Embryonic facial prominence (tissue), 1 donor: Measurements from ENCODE around the gene CD86.

Experiments used
- DNase-seq: peaks from one replicate; pipeline ENCODE4 v3.0.0-alpha.2; 2016; ENCODE audit errors: extremely low spot score

Gene CD86

DNA sequence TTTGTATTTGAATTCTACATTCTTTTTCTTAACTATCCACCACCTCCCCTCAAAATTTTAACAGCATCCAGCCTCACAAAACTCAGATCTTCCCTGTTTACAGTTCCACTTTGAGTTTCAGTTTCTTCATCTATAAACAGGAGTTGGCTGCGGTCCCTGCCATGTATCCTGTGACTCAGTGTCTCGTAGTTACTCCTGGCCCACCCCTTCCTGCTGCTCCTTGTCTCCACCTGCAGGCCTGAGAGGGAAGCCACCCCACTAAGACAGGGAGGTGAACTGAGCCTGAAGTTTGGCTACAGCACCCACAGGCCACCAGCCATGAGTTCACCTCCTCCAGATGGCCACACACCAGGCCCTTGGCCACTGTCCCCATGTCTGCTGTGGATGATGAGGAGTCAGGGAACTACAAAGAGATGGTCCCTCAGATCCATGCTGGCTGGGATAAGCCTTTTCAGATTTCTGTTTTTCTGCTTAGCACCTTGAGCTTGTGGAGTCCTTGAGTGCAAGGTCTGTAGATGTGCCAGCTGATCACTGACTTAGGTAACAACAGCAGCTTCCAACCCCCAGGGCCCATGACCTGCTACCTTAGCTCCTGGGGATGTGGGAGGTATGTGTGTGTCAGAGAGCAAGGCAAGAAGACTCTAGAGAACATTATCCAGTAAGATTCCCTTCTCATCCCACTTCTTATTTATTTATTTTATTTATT, 37.5 kb downstream of the CD86 start:
- DNase-seq: no peak

DNA sequence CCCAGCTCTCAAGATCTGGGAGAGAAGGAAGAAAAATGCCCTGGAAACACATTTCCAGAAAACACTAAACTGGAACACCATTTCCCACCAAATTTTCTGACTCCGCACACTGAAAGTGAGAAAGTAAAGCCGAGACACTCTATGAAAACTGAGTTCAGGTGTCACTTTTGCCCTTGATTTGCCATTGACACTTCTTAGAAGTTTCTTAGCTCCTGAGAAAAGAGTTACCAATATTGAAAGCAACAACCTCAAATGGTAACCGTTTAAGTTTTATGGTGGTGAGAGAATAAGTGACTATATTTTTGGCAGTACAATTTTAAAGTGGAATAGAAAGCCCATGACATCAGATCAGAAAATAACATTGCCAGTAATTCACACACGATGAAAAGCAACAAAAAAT, 39.0 kb downstream of the CD86 start:
- DNase-seq: no peak

DNA sequence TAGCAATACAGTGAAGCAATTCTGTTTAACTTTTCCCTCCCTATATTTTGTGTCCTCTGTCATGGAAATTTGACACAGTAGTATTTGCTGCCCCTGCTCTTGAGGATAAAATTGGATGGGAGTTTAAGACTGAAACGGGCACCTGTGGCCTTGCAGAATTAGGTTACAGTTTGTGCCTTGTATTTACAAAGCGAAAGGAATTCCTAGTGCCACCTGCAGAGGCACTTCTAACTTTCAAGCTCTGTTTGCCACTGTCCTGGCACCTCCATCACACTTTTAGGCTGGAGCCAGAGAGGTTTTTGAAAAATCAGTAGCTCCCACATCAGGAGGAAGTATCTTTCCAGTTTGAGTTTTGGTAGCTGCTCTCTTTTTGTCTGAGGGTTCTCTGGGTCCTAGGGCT, 39.5 kb downstream of the CD86 start:
- DNase-seq: no peak

DNA sequence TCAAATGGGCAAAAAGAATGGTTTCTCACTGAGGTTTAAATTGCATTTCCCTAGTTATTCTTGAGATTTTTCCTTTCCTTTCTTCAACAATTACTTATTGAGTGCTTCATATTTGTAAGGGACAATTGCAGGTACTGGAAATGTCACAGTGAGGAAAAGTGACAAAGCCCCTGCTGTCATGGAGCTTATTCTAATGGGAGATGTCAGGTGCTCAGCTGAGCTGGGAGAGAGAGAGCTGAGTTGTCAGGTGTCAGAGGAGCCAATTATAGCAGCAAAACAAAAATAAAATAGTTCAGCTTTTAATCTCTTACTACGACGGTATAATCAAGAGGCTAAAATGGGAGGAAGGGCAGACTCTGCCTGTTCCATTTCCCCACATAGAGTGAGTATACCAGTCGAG, 42.0 kb downstream of the CD86 start:
- DNase-seq: no peak

DNA sequence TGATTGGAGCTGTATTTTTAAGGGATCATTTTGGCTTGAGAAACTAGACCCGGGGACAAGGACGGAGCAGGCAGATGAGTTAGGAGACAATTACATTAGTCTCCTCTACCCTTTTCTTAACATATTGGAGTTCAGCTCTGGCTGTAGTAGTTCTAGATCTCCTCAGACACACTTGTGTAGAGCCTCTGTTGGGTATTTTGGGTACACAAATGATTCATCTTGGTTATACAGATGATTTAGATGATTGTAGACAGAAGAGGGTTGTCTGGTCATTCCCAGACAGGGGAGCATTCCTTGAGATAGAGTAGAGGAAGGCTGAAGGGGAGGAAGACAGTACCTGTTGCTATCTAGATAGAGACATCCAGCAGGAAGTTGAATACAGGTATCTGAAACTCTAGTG, 43.4 kb downstream of the CD86 start:
- DNase-seq: no peak

DNA sequence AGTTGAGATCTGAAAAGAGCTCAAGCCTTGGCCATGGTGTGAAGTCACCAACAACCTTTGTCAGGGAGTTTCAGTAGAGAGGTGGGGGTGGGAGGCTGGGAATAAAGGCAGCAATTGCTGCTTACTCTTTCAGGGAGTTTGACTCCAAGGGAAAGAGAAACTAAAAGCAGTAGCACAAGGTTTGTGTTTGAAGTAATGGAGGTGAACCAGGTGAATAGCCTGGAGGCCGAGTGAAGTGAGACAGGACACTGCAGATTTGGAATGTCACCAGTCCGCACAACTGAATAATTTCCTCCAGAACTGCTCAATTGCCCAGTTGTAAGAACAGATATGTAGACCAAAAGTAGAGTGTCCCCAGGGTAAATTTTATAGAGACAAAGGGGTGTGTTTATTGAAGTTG, 44.1 kb downstream of the CD86 start:
- DNase-seq: no peak

DNA sequence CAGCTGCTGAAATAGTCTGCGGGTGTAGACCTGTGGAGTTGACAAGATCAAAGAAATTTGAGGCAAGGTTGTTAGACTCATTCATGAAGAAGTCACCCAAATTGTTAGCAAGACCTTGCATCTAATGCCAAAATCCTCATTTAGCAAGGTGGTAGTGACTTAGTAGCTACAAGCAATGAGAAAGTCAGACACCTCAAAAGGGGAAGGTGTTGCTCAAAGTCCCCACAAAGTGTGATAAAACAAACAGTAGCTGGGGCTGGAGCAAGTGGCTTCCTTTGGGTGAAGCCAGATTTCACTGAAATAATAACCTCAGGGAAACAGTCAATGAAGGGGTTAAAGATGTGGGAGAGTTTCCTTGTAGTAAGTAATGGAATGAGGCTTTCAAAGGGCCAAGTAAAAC, 44.9 kb downstream of the CD86 start:
- DNase-seq: no peak

DNA sequence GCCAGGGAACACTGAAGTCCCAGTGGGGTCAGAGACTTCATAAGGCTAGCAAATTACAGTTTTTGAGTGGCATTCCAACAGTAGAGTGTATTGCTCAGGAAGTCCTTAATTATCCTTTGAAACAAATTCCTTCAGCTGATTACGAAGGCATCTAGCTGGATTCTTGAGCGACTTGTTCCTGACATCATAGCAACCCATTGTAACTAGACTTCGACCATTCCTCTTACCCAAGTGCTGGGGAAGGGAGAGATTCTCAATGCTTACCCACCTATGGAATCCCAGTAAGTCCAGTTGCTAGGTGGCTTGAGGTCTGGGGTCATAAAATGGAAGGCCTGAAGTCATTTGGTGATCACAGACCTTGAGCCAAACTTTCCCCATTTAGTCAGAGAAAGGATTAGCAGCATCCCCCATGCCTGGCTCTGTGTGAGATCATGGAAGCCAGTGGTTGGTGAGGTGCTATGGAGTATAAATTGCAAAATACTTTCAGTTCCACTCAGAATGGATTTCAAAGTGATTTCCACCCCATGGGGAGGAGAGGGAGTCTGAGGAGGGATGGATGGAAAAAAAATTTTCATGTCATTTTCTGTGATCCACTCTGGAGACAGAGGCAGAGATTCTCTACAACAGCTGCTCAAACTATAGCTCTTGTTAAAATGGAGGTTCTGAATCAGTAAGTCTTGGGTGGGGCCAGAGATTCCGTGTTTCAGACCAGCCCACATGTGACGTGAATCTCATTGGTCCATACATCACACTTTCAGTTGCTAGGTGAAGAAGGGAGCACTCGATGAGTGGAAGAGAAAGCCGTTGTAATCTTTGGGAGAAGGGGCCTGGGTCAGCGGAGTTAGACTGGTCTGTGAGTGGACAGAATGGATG, 45.7 kb downstream of the CD86 start:
- DNase-seq: no peak

DNA sequence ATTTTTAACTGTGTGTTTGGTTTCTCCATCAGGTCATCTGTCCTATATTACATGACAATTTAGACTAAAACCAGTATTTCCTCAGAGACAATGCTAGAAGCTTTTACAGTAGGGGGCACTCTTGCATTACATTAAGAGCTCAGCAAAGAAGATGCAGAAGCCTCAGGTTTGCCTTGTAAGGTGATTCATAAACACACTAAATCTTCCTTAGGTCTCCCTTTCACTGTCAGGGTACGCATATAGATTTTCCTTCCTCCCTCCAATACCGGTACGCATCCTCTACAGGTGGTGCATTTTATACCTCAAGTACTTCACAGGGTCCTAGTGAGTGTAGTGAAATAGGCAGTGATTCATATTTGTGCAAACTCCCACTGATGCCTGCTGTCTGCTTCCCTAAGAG, 46.5 kb downstream of the CD86 start:
- no peak for DNase-seq

DNA sequence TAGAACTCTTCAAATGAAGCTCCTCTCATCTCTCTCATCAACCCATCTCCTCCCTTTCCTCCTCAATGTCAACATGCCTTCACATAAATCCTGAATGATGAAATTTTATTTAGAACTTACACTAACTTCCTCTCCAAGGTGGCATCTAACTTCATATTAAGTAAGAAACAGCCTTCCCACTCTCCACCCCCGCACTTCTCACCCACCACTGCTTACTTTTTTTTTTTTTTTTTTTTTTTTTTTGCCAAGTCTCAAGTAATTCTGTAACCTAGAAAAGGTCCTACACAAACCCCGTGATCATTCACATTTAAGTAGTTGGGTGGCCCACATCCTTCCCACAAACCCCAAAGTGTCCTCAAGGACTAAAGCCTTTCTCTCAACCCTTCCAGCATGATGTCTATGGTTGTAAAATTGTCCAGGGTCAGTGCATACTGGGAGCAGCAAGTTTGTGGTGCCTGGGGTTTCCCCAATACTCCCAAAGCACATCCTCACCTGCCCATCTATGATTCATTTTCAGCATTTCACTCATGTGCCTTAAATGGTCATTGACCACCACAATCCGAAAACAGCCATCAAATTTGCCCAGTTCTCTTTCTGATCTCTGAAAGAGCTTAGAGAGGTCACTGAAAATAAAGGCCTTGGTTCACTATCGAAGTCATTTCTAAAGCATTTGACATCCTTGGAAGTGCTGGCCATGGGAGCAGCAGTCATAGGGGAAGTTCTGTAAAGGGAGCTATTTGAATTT, 47.2 kb downstream of the CD86 start:
- DNase-seq: no peak

DNA sequence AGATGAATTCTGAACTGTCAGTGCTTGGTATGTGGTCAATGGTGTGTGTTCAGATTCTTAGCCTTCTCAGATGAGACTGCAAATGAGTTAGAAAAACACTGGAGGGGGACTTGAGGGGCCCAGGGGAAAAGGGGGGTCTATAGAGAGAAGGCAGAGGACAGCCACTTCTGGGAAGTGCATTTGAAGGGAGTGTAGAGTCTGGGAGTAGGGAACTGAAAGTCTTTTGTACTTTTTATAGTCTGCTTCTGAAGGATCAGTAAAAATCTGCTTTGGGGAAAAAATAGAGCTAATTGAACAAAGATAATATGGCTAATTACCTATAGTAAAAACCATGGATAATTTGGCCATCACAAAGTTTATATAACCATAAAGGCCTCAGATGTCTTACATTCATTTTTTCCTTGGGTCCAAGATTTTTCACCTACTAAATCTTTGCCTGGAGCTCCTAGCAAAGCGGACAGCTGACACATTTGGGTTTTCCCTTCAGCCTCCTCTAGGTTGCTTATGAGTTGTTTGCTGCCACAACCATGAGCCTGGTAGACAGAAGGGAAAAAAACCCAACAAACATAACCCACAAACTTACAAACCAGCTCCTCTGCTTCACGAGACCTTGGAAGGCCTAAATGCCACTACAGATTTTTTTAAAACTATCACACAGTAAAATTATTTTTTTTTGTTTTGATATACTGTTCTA, 48.8 kb downstream of the CD86 start:
- DNase-seq: no peak

DNA sequence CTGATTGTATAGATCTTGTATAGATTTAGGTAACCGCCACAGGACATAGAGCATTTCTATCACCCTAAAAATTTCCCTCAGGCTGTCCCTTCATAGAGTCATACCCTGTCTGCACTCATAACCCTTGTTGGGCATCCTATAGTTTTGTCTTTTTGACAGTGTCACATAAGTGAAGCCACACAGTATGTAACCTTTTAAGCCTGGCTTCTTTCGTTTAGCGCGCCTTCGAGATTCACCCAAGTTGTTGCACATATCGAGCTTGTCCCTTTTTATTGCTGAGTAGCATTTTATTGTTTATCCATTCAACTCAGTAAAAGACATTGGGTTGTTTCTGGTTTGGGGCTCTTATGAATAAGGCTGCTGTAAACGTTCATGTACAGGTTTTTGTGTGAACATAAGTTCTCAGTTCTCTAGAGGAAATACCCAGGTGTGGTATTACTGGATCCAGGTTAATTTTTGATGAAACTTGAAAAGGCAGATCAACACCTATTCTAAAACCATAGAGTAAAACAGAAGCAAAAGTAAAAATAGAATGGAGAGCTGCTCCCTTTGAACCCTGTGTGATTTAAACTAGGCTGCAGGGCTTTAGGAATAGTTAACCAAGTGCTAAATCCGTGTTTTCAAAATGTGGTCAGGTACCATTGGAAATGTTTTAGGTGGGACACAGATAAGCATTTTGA, 49.5 kb downstream of the CD86 start:
- DNase-seq: no peak

DNA sequence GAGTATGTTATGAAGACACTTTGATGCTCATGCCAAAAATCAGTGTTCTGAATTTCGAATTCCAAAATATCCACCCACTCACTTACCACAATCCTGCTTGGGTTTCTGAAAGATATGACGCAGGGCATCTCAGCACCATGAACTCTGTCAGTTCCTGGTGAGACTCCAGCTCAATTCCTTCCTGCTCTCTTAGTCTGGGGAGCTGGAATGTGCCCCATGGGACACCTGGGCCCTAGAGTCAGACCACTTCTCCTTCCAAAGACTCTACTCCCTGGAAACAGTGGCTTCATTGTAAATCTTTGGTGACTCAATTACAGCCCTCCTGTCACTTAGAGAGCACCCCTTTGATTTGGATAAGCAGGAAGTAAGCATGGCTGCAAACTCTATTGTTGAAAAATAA, 50.5 kb downstream of the CD86 start:
- no peak for DNase-seq

DNA sequence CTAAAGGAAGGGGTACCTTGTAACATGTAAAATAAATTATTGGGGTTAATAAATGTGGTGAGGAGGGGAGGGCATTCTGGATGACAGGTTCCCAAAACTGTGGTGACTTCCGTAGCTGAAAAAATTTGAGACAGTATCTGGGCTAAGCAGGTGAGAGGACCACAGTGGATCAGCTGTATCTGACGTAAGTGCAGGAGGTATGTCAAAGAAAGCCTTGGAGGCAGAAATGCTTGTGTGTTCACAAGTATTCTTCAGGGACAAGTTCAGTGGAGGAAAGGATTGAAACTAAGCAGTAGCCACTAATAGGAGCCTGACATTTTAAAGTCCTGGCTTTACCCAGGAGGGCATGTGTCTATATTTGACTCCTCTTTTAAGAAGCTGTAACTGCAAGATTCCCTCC, 52.0 kb downstream of the CD86 start:
- DNase-seq: no peak

DNA sequence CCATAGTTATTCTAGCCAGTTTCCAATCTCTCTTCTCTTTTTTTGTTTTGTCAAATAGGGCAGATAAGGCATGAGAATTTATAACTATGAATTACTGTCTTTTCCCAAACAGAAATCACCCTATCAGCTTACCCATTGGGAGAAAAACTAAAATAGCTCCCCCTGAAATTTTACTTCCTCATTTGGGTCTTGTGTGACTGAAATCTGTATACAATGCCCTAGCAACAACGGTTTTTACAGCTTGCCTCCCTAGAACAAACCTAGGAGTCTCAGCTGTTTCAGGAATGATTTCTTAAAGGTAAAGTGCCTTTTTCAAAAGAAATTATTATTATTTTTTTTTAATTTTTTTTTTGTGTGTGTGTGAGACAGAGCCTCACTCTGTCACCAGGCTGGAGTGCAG, 56.8 kb downstream of the CD86 start:
- DNase-seq: no peak

DNA sequence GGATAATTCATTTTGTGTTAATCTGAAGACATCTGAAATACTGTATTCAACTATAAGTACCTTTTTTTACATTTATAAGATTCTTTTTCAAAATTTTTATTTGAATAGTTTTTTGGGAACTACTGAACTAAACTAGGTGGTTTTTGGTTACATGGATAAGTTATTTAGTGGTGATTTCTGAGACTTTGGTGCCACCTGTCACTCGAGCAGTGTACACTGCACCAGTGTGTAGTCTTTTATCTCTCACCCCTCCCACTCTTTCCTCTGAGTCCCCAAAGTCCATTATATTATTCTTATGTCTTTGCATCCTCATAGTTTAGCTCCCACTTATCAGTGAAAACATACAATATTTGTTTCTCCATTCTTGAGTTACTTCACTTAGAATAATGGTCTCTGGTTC, 57.6 kb downstream of the CD86 start:
- DNase-seq: no peak

DNA sequence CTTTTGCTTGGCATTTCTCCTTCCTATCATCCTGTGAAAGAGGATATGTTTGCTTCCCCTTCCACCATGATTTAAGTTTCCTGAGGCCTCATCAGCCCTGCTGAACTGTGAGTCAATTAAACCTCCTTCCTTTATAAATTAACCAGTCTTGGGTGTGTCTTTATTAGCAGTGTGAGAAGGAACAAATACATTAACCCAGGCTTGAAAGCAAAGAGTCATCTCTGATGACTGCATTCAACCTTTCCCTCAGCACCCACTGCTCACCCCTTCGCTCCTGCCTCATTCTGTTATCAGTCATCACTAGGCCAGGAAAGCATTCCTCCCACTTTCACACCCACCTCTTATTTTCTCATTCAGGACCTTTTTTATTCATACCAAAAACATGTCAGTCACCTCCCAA, 68.7 kb downstream of the CD86 start:
- DNase-seq: no peak

DNA sequence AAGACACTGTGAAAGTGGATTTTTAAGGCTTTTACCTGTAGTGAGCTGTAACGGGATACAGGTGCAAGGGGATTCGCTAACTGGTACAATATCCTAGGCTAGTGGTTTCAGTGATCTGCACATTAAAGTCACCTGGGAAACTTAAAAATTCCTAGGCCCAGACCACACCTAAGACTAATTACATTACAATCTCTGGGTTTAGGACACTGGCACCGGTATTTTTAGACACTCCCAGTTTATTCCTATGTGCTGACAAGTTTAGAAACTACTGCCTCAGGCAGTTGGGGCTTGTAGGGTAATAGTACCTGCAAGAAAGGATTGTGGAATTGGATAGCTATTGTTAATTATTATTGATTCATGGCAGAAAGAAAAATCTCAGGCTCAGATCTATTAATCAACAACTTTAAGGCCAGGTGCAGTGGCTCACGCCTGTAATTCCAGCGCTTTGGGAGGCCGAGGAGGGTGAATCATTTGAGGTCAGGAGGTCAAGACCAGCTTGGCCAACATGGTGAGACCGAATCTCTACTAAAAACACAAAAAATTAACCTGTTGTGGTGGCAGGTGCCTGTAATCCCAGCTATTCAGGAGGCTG, 77.9 kb downstream of the CD86 start:
- DNase-seq: no peak

DNA sequence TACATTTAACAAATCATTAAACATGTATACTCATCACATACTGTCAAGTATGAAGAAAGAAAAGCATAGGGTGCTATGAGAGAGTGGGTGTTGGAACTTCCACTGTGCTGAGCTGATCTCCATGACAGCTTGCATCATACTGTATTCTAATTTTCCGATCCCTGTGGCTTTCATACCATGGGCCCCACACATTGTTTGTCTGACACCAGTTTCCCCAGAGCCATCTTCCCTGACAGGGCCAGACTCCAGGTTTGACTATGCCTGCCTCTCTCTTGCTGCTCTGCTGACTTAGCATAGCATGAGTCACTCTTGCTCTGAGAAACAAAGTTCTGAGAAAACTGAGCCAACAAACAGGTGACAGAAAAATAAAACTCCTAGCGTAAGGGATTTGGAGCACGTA, 91.3 kb downstream of the CD86 start:
- no peak for DNase-seq

DNA sequence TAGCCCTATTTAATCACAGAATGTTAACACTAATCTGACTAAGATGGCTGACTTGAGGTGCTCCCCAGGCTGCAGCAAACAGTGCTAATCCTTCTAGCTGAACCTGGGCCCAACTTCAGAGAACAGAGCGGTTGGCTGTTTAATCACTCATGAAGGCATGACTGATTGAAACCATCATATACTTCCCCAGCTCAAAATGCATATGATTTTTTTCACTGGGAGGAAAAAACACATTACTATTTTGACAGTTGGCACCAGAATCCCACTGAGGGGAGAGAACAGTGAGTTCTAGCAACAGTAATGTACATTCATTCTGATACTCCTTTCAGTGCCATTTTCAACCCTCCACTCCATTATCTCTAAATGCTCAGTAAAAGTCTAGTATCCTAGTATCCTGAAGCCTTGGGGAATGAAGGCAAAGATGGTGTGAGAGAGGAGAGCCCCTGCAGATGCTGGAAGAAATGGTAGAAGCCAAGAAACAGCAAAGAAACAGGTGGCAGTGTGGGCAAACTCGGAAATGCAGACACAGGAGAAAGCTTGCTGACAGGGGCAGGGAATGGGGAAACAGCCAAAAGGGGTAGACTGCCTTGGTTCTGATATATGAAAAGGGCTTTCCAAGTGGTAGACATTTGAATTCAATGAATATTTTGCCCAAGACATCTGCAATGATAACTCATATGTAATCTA, 93.9 kb downstream of the CD86 start:
- no peak for DNase-seq

DNA sequence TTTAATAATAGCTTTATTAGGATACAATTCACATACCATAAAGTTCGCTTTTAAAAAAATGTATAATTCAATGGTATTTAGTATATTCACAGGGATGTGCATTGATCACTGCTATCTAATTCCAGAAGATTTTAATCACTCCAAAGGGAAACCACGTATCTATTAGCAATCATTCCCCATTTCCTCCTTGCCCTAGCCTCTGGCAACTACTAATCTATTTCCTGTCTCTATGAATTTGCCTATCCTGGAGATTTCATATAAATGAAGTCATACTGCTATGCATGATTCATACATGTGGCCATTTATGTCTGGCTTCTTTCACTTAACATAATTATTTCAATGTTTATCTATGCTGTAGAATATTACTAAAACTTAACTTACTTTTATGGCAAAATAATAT, 96.3 kb downstream of the CD86 start:
- no peak for DNase-seq
